Measurements from ENCODE around the gene KCTD10.

GRCh38 chr12:109512608-109513007 lies 35.5 kb upstream of the KCTD10 start:
- no peak for TF ChIP-seq REST (IDR thresholded peaks at IDR 0.05; ENCODE audit: low read depth)
- TF ChIP-seq RAD21 (IDR thresholded peaks at IDR 0.05; ENCODE audit: low read depth): no peak
- TF ChIP-seq USF1 (IDR thresholded peaks at IDR 0.05): no peak
- no peak for TF ChIP-seq CEBPB (IDR thresholded peaks at IDR 0.05)
- TF ChIP-seq TEAD4 (IDR thresholded peaks at IDR 0.05): no peak
- no peak for TF ChIP-seq YY1 (IDR thresholded peaks at IDR 0.05; ENCODE audit: low read depth)
- TF ChIP-seq EP300 (IDR thresholded peaks at IDR 0.05; ENCODE audit: borderline replicate concordance): no peak
- no peak for TF ChIP-seq NFIC (IDR thresholded peaks at IDR 0.05)

All from Ishikawa (cell line).